DMS153 (cell line): ENCODE results near the gene SAFB2.

Experiments used
- DNase-seq: peaks from one replicate; lab custom pipeline; 2025; lab: John Stamatoyannopoulos, UW

The SAFB2 gene

GRCh38 chr19:5542665-5543064, 79.9 kb downstream of the SAFB2 start:
- DNase-seq = no peak

- no peak for DNase-seq
Observed at GRCh38 chr19:5541456-5541855, 81.1 kb downstream of the SAFB2 start.

DNA sequence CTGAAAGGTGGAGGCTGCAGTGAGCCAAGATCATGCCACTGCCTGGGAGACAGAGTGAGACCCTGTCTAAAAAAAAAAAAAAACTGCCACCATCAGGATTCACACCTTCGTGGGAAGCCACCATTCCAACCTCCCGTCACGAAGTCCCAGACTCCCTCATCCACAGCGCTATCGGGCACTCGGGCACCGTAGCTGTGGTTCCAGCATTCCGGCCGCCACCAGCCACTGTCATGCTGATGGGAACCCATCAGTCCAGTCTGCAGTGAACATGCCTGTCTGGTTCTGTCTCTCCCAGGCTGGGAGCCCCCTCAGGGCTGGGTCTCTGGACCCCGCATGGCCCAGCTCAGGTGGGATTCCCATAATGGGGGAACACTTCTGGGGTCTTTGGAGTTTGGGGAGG, 82.4 kb downstream of the SAFB2 start:
- DNase-seq = no peak

- no peak for DNase-seq
Observed at GRCh38 chr19:5537870-5538269, 84.7 kb downstream of the SAFB2 start.
